ENCODE results near the gene MAP1LC3B.

The MAP1LC3B gene

GRCh38 chr16:87391950-87392820 is at the start of gene MAP1LC3B:
Gene MAP1LC3B, plus strand, starts transcription at chr16:87392336. Its CDS starts 92 bp downstream, at chr16:87392428.
- peaks cover 20% of the 10 kb centered on the region for H3K4me1 ChIP-seq (ENCODE audit: control insufficient read depth, low read depth, low read length)

GRCh38 chr16:87342504-87342903 is 49.6 kb upstream of the MAP1LC3B start:
- H3K9ac ChIP-seq (ENCODE audit: low read length): no peak overlapping the region
- peaks cover 7% of the 10 kb centered on the region for H3K4me1 ChIP-seq (ENCODE audit: control insufficient read depth, low read depth, low read length)
- H3K27ac ChIP-seq (ENCODE audit: low read length): no peak overlapping the region
- no peaks in the 10 kb centered on the region for H3K27me3 ChIP-seq (ENCODE audit: control insufficient read depth, insufficient read depth, low read length)
- H3K4me3 ChIP-seq (ENCODE audit: low read length): no peak overlapping the region
- no peaks in the 10 kb centered on the region for H3K9me3 ChIP-seq (ENCODE audit: control insufficient read depth, low read depth, low read length)
- H3K36me3 ChIP-seq (ENCODE audit: control insufficient read depth, low read depth, low read length): peaks cover 7% of the 10 kb centered on the region

More at GRCh38 chr16:87391950-87392820, at the start of gene MAP1LC3B:
- no peaks in the 10 kb centered on the region for H3K36me3 ChIP-seq (ENCODE audit: control insufficient read depth, low read depth, low read length)
- no peak within 1 kb of the TSS for H3K27ac ChIP-seq (ENCODE audit: low read length)
- peak within 1 kb of the TSS; percentile 63 for H3K4me3 ChIP-seq (ENCODE audit: low read length)
- H3K27me3 ChIP-seq (ENCODE audit: control insufficient read depth, insufficient read depth, low read length): peaks cover 8% of the 10 kb centered on the region
- H3K9ac ChIP-seq (ENCODE audit: low read length): peak within 1 kb of the TSS; percentile 48
- no peaks in the 10 kb centered on the region for H3K9me3 ChIP-seq (ENCODE audit: control insufficient read depth, low read depth, low read length)

- peaks cover 7% of the 10 kb centered on the region for H3K36me3 ChIP-seq (ENCODE audit: control insufficient read depth, low read depth, low read length)
- no peaks in the 10 kb centered on the region for H3K27me3 ChIP-seq (ENCODE audit: control insufficient read depth, insufficient read depth, low read length)
- H3K27ac ChIP-seq (ENCODE audit: low read length): no peak overlapping the region
- H3K9me3 ChIP-seq (ENCODE audit: control insufficient read depth, low read depth, low read length): no peaks in the 10 kb centered on the region
- H3K4me3 ChIP-seq (ENCODE audit: low read length): no peak overlapping the region
- H3K9ac ChIP-seq (ENCODE audit: low read length): no peak overlapping the region
- H3K4me1 ChIP-seq (ENCODE audit: control insufficient read depth, low read depth, low read length): peaks cover 7% of the 10 kb centered on the region
These were observed 49.0 kb upstream of the MAP1LC3B start for GRCh38 chr16:87342978-87343752.

GRCh38 chr16:87343753-87344050 is 48.4 kb upstream of the MAP1LC3B start:
- Histone ChIP-seq H3K9ac (ENCODE audit: low read length) (no peak overlapping the region), H3K4me3 (ENCODE audit: low read length) (no peak overlapping the region), H3K4me1 (ENCODE audit: control insufficient read depth, low read depth, low read length) (peaks cover 7% of the 10 kb centered on the region), H3K9me3 (ENCODE audit: control insufficient read depth, low read depth, low read length) (no peaks in the 10 kb centered on the region), H3K27ac (ENCODE audit: low read length) (no peak overlapping the region), H3K36me3 (ENCODE audit: control insufficient read depth, low read depth, low read length) (peaks cover 7% of the 10 kb centered on the region), H3K27me3 (ENCODE audit: control insufficient read depth, insufficient read depth, low read length) (no peaks in the 10 kb centered on the region)

- no peaks in the 10 kb centered on the region for H3K27me3 ChIP-seq (ENCODE audit: control insufficient read depth, insufficient read depth, low read length)
- no peak overlapping the region for H3K27ac ChIP-seq (ENCODE audit: low read length)
- H3K9ac ChIP-seq (ENCODE audit: low read length): no peak overlapping the region
- no peak overlapping the region for H3K4me3 ChIP-seq (ENCODE audit: low read length)
- H3K9me3 ChIP-seq (ENCODE audit: control insufficient read depth, low read depth, low read length): no peaks in the 10 kb centered on the region
- H3K4me1 ChIP-seq (ENCODE audit: control insufficient read depth, low read depth, low read length): peaks cover 7% of the 10 kb centered on the region
- H3K36me3 ChIP-seq (ENCODE audit: control insufficient read depth, low read depth, low read length): peaks cover 7% of the 10 kb centered on the region
These were observed 47.8 kb upstream of the MAP1LC3B start for GRCh38 chr16:87344165-87344930.

- Histone ChIP-seq H3K9ac (ENCODE audit: low read length) (no peak overlapping the region), H3K36me3 (ENCODE audit: control insufficient read depth, low read depth, low read length) (peaks cover 7% of the 10 kb centered on the region), H3K4me3 (ENCODE audit: low read length) (no peak overlapping the region), H3K9me3 (ENCODE audit: control insufficient read depth, low read depth, low read length) (no peaks in the 10 kb centered on the region), H3K4me1 (ENCODE audit: control insufficient read depth, low read depth, low read length) (peaks cover 7% of the 10 kb centered on the region), H3K27me3 (ENCODE audit: control insufficient read depth, insufficient read depth, low read length) (no peaks in the 10 kb centered on the region), H3K27ac (ENCODE audit: low read length) (no peak overlapping the region)
These were observed 47.1 kb upstream of the MAP1LC3B start for GRCh38 chr16:87344931-87345631.

- no peak overlapping the region for H3K9ac ChIP-seq (ENCODE audit: low read length)
- H3K27ac ChIP-seq (ENCODE audit: low read length): no peak overlapping the region
- peaks cover 7% of the 10 kb centered on the region for H3K36me3 ChIP-seq (ENCODE audit: control insufficient read depth, low read depth, low read length)
- H3K4me3 ChIP-seq (ENCODE audit: low read length): no peak overlapping the region
- peaks cover 7% of the 10 kb centered on the region for H3K4me1 ChIP-seq (ENCODE audit: control insufficient read depth, low read depth, low read length)
- H3K27me3 ChIP-seq (ENCODE audit: control insufficient read depth, insufficient read depth, low read length): no peaks in the 10 kb centered on the region
- H3K9me3 ChIP-seq (ENCODE audit: control insufficient read depth, low read depth, low read length): no peaks in the 10 kb centered on the region
These were observed 46.3 kb upstream of the MAP1LC3B start for GRCh38 chr16:87345726-87346424.

GRCh38 chr16:87346517-87347060 is 45.5 kb upstream of the MAP1LC3B start:
- H3K4me1 ChIP-seq (ENCODE audit: control insufficient read depth, low read depth, low read length): peaks cover 7% of the 10 kb centered on the region
- peaks cover 7% of the 10 kb centered on the region for H3K36me3 ChIP-seq (ENCODE audit: control insufficient read depth, low read depth, low read length)
- H3K9ac ChIP-seq (ENCODE audit: low read length): no peak overlapping the region
- no peak overlapping the region for H3K27ac ChIP-seq (ENCODE audit: low read length)
- H3K9me3 ChIP-seq (ENCODE audit: control insufficient read depth, low read depth, low read length): no peaks in the 10 kb centered on the region
- no peak overlapping the region for H3K4me3 ChIP-seq (ENCODE audit: low read length)
- no peaks in the 10 kb centered on the region for H3K27me3 ChIP-seq (ENCODE audit: control insufficient read depth, insufficient read depth, low read length)

- H3K36me3 ChIP-seq (ENCODE audit: control insufficient read depth, low read depth, low read length): no peaks in the 10 kb centered on the region
- H3K27me3 ChIP-seq (ENCODE audit: control insufficient read depth, insufficient read depth, low read length): no peaks in the 10 kb centered on the region
- no peak overlapping the region for H3K9ac ChIP-seq (ENCODE audit: low read length)
- H3K9me3 ChIP-seq (ENCODE audit: control insufficient read depth, low read depth, low read length): no peaks in the 10 kb centered on the region
- H3K4me3 ChIP-seq (ENCODE audit: low read length): no peak overlapping the region
- H3K4me1 ChIP-seq (ENCODE audit: control insufficient read depth, low read depth, low read length): peaks cover 7% of the 10 kb centered on the region
- H3K27ac ChIP-seq (ENCODE audit: low read length): no peak overlapping the region
These were observed 44.1 kb upstream of the MAP1LC3B start for GRCh38 chr16:87347932-87348615.

- Histone ChIP-seq H3K9me3 (ENCODE audit: control insufficient read depth, low read depth, low read length) (no peaks in the 10 kb centered on the region), H3K4me3 (ENCODE audit: low read length) (no peak overlapping the region), H3K4me1 (ENCODE audit: control insufficient read depth, low read depth, low read length) (peaks cover 7% of the 10 kb centered on the region), H3K27ac (ENCODE audit: low read length) (no peak overlapping the region), H3K27me3 (ENCODE audit: control insufficient read depth, insufficient read depth, low read length) (no peaks in the 10 kb centered on the region), H3K36me3 (ENCODE audit: control insufficient read depth, low read depth, low read length) (no peaks in the 10 kb centered on the region), H3K9ac (ENCODE audit: low read length) (no peak overlapping the region)
These were observed 43.4 kb upstream of the MAP1LC3B start for GRCh38 chr16:87348616-87349157.

All from iPS-18a (cell line).